DMS153 (cell line): ENCODE results near the gene TMEM196.
"Not testable (repeated sequence)": the region's sequence is repeated elsewhere in the genome, so short reads cannot be mapped to it uniquely, and the experiment has no call there.

Experiments used
- DNase-seq: peaks from one replicate; lab custom pipeline; 2025; lab: John Stamatoyannopoulos, UW

The TMEM196 gene

DNA sequence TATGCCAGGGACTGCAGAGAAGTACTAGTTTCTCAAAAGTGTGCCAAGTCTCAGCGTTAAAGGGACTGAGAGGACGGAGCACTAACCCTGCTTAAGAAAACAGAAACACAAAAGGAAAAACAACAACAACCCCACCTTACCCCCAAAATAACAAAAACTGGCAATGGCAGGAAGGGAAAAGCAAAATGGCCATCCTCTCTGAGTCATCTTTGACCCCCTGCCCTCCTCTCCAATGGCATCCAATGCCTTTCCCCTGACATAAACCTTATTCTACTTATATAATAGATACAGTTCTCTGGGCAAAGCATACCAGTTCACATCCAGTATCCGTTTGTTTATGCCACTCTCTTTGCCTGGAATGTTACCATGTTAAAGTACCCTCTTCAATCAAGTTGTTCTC is 66.2 kb downstream of the TMEM196 start:
- DNase-seq: no peak

DNA sequence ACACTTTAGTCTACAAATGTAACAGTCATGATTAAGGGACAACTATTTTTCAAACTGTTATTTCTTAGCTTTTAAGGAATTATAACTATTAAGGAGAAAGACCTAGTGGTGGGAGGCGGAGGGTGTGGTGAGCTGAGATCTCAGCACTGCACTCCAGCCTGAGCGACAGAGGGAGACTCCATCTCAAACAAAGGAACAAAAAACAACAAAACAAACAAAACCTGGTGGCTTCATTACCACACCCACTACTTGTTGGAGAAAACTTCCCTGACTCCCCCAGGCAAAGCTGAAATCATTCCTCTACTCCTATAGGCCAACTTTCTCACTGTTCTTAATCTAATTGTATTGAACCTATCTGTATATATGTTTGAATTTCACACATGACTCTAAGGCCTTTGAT is 67.8 kb downstream of the TMEM196 start:
- no peak for DNase-seq

DNA sequence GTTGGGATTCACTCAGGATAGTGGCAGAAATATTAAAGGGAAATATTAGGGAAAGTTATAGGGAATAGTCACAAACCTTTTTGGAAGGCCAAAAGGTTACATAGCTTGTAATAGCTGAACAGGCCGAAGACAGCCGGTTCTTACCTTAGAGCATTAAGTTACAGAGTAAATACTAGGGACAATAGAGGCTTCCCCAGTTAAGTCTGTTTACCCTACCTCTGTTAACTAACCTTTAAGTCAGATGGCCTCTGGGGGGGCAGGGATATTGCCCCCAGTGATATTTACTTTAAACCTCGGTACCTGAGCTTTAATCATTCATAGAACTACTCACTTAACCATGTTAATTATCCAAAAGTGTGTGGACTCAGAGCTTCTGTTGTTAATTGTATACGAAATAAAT is 71.9 kb downstream of the TMEM196 start:
- DNase-seq: peak; percentile 67

DNA sequence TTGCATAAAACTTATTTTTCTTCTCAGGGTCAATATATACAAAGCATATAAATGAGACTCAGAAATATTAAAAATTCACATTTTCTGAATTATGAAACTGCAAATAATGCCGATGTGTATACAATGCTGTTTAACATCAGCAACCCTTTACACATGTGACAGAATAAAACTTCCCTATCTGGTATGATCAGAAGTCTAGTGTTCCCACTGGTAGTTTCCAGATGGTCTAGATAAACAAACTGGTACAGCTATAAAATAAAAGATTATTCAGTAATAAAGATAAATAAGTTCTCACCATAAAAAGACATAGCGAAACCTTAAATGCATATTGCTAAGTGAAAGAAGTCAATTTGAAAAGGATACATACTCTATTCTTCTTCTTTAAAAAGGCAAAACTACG is 72.5 kb downstream of the TMEM196 start:
- DNase-seq: no peak

DNA sequence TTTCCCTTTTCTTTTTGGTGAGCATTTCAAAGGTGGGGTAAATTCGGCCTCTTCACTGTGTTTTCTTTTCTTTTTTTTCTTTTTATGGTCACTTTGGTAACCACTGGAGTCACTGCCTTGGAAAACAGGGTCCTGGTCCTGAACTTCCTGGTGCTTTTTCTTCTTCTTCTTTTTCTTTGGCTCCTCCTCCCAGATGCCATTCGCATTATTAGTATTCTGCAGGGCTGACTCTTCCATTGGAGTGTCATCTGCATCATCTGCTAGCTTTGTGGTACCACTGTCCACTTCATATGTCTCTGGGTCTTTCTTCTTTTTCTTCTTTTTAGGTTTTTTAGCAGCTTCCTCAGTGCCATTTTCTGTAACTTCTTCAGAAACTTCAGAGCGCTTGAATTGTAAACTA is 75.1 kb downstream of the TMEM196 start:
- no peak for DNase-seq

DNA sequence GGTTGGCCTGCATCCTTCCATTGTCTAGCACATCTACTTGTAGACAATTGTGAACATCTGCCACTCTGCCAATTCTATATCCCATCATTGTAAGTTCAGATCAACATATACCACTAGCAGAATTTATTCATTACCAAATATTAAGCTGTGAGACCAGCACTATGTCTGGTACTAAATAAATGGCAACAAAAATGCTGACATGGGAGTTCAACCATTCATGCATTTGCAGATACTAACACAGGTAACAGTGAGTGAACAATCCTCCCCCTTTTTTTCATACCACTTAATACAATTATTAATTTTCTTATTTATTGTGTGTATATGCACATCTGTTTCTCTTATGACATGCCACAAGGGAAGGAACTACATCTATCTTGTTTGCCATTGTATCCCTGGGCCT is 76.5 kb downstream of the TMEM196 start:
- DNase-seq: no peak

DNA sequence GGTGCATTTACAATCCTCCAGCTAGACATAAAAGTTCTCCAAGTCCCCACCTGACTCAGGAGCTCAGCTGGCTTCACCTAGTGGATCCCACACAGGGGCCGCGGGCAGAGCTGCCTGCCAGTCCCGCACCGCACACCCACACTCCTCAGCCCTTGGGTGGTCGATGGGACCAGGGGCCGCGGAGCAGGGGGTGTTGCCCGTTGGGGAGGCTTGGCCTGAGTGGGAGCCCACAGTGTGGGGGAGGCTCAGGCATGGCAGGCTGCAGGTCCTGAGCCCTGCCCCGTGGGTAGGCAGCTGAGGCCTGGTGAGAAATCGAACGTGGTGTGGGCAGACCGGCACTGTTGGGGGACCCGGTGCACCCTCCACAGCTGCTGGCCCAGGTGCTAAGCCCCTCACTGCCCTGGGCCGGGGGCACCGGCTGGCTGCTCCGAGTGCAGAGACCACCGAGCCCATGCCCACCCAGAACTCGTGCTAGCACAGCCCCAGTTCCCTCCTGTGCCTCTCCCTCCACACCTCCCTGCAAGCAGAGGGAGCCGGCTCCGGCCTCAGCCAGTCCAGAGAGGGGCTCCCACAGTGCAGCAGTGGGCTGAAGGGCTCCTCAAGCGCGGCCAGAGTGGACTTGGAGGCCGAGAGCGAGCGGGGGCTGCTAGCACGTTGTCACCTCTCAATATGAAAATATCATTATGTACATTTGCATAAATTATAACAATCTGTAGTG is 81.1 kb downstream of the TMEM196 start:
- no peak for DNase-seq

DNA sequence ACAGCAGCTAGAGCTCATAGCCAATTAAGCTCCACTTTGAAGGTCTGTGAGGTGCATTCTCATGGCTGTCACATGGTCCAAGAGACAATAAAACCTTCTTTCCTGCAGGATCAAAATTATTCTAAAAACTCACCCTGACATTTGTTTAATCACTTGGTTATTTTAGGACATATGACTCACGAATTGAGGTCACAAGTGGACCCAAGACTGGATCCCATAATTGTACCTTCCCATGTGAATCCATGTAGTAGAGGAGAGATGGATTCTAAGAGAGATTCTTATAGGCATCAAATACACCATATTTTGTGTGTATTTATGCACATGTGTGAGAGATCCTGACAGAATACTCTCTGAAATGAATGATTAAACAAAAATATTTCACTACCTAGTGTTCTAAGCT is 82.7 kb downstream of the TMEM196 start:
- no peak for DNase-seq

DNA sequence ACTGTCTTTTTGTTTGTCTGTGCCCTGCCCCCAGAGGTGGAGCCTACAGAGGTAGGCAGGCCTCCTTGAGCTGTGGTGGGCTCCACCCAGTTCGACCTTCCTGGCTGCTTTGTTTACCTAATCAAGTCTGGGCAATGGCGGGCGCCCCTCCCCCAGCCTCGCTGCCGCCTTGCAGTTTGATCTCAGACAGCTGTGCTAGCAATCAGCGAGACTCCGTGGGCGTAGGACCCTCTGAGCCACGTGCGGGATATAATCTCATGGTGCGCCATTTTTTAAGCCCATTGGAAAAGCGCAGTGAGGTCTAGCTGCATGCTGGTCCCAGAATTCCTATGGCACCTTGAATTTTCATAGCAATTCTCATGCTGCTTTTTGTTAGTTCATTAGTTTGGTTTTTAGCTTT is 84.3 kb downstream of the TMEM196 start:
- DNase-seq: not testable (repeated sequence)

DNA sequence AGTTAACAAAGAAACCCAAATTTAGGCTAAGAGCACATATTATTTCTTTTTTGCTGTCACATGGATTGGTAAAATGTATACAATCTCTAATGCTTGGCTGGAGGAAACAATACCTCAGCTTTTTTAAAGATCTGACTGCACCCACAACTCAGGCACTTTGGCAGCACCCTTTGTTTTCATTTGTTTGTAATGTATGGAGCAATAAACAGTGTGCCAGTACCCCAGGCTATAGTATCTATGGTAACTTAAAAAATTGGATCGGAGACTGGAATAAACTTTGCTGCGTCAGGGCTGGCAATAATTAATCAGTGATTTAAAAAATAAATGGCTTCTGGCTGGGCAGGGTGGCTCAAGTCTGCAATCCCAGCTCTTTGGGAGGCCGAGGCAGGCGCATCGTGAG is 91.8 kb downstream of the TMEM196 start:
- no peak for DNase-seq

DNA sequence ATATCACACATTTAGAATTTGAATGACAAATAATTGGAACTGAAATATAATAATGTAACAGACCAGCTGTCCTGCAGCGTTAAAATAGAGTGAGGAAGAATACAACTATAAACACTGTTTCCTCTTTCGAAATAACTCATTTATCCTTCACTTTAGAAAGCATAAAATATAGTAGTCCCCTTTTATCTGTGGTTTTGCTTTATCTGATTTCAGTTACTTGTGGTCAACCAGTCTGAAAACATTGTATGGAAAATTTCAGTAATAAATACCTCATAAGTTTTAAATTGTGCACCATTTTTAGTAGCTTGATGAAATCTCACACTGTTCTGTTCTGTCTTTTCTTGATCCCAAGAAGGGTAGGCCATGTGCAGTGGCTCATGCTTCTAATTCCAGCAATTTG is 96.2 kb downstream of the TMEM196 start:
- DNase-seq: no peak

DNA sequence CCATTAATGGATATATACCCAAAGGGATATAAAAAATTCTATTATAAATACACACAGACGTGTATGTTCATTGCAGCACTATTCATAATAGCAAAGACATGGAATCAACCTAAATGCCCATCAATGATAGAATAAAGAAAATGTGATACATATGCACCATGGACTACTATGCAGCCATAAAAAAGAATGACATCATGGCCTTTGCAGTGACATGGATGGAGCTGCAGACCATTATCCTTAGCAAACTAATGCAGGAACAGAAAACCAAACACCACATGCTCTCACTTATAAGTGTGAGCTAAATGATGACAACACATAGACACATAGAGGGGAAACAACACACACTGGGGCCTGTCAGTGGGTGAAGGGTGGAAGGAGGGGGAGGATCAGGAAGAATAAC is 97.6 kb downstream of the TMEM196 start:
- no peak for DNase-seq

DNA sequence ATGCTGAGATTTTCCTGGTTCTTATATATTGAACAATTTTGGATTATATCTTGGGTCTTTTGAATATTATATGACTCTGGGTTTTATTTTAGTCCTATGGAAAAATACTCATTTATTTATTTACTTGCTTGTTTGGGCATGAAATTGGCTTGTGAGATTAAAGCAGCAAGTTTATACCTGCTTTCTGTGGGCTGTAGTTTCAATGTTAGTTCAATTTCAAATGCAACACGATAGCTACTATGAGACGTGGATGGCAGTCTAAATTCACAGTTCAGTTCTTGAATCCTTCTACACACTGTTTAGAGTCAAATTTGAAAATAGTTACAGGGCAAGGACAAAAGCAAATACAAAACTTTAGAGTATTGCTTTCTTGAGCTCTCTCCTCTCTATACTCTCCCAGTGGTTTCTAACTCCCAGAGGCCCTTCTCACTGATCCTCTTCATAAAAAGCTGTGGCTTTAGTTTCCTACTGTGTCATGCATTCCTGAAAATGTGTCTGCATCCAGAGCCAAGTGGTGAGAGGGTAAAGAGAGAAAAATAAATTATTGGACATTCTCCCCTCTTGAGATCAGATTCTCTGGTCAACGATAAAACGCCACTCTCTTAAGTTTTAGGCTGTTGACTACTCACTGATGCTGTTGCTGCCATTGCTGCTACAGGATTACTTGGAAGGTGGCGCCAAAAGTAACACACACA is 99.0 kb downstream of the TMEM196 start:
- no peak for DNase-seq

DNA sequence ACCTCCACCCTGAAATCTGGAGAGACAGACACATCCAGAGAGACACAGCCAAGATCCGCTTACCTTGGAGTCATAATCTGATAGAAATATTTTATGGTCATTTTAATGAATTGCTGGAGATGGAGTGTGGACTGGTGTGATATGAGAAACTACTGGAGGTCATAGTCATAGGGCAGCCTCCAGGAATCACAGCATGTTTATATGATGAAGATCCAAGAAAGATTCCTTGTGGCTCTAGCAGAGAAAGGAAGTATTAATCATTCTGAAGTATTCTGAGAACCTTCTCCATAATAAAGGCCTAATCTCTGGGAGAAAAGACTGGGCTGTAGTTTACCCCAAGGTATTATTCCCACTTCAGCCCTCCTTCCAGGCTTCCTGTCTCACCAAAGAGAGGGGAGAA is 102.6 kb downstream of the TMEM196 start:
- DNase-seq: no peak
